Measurements from ENCODE around the gene ADARB2.
A peak's percentile ranks its signal among the peaks of the same experiment; 100 is the strongest.

The ADARB2 gene

GRCh38 chr10:1208366-1209311 is 528.7 kb downstream of the ADARB2 start:
- DNase-seq: no peak

GRCh38 chr10:1206601-1207000 is 530.7 kb downstream of the ADARB2 start:
- DNase-seq: no peak

- DNase-seq: no peak
These were observed 531.2 kb downstream of the ADARB2 start for GRCh38 chr10:1206101-1206500.

- no peak for DNase-seq
These were observed 531.8 kb downstream of the ADARB2 start for GRCh38 chr10:1205450-1206030.

- DNase-seq: no peak
These were observed 532.6 kb downstream of the ADARB2 start for GRCh38 chr10:1204434-1205326.

- no peak for DNase-seq
These were observed 533.6 kb downstream of the ADARB2 start for GRCh38 chr10:1203704-1204103.

GRCh38 chr10:1203216-1203615 is 534.1 kb downstream of the ADARB2 start:
- DNase-seq: no peak

- no peak for DNase-seq
These were observed 535.0 kb downstream of the ADARB2 start for GRCh38 chr10:1202343-1202742.

GRCh38 chr10:1200866-1201807 is 536.2 kb downstream of the ADARB2 start:
- no peak for DNase-seq

GRCh38 chr10:1199897-1200721 is 537.2 kb downstream of the ADARB2 start:
- DNase-seq: no peak

- no peak for DNase-seq
These were observed 538.0 kb downstream of the ADARB2 start for GRCh38 chr10:1199345-1199673.

GRCh38 chr10:1198453-1199344 is 538.6 kb downstream of the ADARB2 start:
- DNase-seq: peak; percentile 66 to 79 (median 68)

- DNase-seq: peak in 2 of 3 experiments; percentile 5 to 17
These were observed 539.9 kb downstream of the ADARB2 start for GRCh38 chr10:1197384-1197783.

GRCh38 chr10:1196656-1197055 is 540.7 kb downstream of the ADARB2 start:
- no peak for DNase-seq

- no peak for DNase-seq
These were observed 541.5 kb downstream of the ADARB2 start for GRCh38 chr10:1195828-1196227.

- no peak for DNase-seq
These were observed 543.2 kb downstream of the ADARB2 start for GRCh38 chr10:1194161-1194560.

- DNase-seq: no peak
These were observed 543.8 kb downstream of the ADARB2 start for GRCh38 chr10:1193561-1193960.

GRCh38 chr10:1191752-1192151 is 545.6 kb downstream of the ADARB2 start:
- no peak for DNase-seq

GRCh38 chr10:1190791-1191490 is 546.4 kb downstream of the ADARB2 start:
- no peak for DNase-seq

- DNase-seq: no peak
These were observed 547.3 kb downstream of the ADARB2 start for GRCh38 chr10:1190052-1190395.

Data from NCI-H1417 (cell line).